Upper lobe of right lung (tissue), 1 donor: ENCODE results near the gene MRPL41. TPM values are rescaled to one million over a fixed set of nuclear protein-coding genes. Genes with fewer than 3 reads are reported as not detected.
A peak's percentile ranks its signal among the peaks of the same experiment; 100 is the strongest.
"Not testable (repeated sequence)": the region's sequence is repeated elsewhere in the genome, so short reads cannot be mapped to it uniquely, and the experiment has no call there.

ENCODE experiments used
- ATAC-seq: fragments of 200-7000 bp; cut with Tn5 transposase; one replicate; pipeline ENCODE4 v1.9.1; 2020; ENCODE audit warnings: mild to moderate bottlenecking, moderate library complexity
- DNase-seq: peaks from one replicate; pipeline ENCODE4 v3.0.0-alpha.2; 2020
- H3K27ac ChIP-seq: fragments of 200-600 bp; one replicate; pipeline ENCODE4 v1.8.0; 2022
- H3K27me3 ChIP-seq: fragments of 200-600 bp; one replicate; pipeline ENCODE4 v1.8.0; 2022; ENCODE audit warnings: mild to moderate bottlenecking
- H3K36me3 ChIP-seq: fragments of 200-600 bp; one replicate; pipeline ENCODE4 v1.8.0; 2022
- H3K4me1 ChIP-seq: fragments of 200-600 bp; one replicate; pipeline ENCODE4 v1.8.0; 2022
- H3K4me3 ChIP-seq: fragments of 200-600 bp; one replicate; pipeline ENCODE4 v1.8.0; 2022; ENCODE audit warnings: mild to moderate bottlenecking
- H3K9me3 ChIP-seq: fragments of 200-600 bp; one replicate; pipeline ENCODE4 v1.8.0; 2022
- intact Hi-C: fragments of 100-400 bp; cut with DNase I; formaldehyde crosslinking; loops from one replicate; pipeline ENCODE4 v1.11.0; 2022
- total RNA-seq: library from RNA; stranded (reverse); fragmentation: NEBNext Ultra II Directional; extraction: Animal tissue kit (Norgen Biotek cat#: 25700); gene quantifications from one replicate; pipeline ENCODE4 v1.2.1, GENCODE V29; 2021
- TF ChIP-seq, protein P1 (sequence below): fragments of 200-600 bp; IDR thresholded peaks from one replicate; pipeline ENCODE4 v1.8.0; 2022; ENCODE audit warnings: antibody characterized with exemption
- donor health status: DM: no; HTN: yes; CAD: no; lungs with severe emphysema.

Gene MRPL41
- total RNA-seq, 1 donor from 2014 or later: 41.6 TPM

DNA sequence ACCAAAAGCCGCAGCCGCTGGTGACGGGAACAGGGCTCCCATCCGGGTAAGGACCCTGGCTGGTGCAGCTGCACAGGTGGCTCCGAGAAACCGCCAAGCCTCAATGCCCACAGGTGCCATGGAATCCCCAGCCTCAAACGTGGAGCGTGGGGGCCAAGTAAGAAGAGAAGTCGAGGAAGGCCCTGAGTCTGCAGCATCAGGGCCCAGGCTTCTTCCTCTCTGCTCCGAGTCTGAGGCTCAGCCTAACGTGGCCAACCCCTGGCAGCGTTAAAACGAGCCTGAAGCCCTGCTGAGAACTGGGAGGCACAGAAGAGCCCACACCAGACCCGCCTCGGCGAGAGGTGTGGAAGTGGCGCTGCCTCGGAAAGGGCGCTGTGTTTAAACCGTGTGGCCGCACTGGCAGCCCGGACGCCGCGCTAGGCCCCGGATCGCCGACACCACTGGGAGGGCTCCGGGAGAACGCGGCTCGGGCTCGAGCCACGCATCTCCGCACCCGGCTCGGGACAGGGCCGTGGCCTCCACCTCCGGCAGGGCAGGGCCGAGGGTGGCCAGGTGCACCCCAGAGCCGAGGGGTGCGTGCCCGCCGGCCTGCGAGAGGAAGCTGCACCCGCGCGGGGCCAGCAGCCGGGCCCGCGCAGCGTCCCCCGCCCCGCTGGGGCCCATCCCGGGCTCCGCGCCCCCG, 37.9 kb downstream of the MRPL41 start:
- TF ChIP-seq, protein P1, sequence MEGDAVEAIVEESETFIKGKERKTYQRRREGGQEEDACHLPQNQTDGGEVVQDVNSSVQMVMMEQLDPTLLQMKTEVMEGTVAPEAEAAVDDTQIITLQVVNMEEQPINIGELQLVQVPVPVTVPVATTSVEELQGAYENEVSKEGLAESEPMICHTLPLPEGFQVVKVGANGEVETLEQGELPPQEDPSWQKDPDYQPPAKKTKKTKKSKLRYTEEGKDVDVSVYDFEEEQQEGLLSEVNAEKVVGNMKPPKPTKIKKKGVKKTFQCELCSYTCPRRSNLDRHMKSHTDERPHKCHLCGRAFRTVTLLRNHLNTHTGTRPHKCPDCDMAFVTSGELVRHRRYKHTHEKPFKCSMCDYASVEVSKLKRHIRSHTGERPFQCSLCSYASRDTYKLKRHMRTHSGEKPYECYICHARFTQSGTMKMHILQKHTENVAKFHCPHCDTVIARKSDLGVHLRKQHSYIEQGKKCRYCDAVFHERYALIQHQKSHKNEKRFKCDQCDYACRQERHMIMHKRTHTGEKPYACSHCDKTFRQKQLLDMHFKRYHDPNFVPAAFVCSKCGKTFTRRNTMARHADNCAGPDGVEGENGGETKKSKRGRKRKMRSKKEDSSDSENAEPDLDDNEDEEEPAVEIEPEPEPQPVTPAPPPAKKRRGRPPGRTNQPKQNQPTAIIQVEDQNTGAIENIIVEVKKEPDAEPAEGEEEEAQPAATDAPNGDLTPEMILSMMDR: no peak
- no peak for ATAC-seq
- H3K4me1 ChIP-seq: peaks cover 16% of the 10 kb centered on the region
- no peak for DNase-seq
- H3K9me3 ChIP-seq: no peaks in the 10 kb centered on the region
- intact Hi-C loops: no loop called here
- H3K27ac ChIP-seq: no peak overlapping the region
- H3K4me3 ChIP-seq: peak overlapping the region; percentile 63
- peaks cover 25% of the 10 kb centered on the region for H3K36me3 ChIP-seq
- no peaks in the 10 kb centered on the region for H3K27me3 ChIP-seq

DNA sequence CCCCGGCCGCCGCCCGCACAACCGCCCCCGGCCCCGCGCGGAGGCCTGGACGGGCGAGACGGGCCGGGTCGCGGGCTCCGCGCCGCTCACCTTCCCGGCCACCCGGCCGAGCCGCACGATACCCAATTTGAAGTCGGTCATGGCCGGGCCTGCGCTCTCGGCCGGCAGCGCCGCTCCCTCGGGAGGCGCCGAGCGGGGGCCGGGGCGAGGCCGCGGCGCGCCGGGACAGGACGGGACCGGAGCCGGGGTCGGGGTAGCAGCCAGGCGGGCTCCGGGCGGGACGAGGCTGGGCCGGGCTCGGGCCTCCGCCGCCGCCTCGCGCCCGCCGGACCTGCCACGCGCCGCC, 38.4 kb downstream of the MRPL41 start:
- Histone ChIP-seq H3K4me1 (peaks cover 16% of the 10 kb centered on the region), H3K36me3 (peaks cover 23% of the 10 kb centered on the region), H3K27ac (no peak overlapping the region), H3K27me3 (no peaks in the 10 kb centered on the region), H3K4me3 (peak overlapping the region; percentile 63), H3K9me3 (no peaks in the 10 kb centered on the region)
- DNase-seq: no peak
- intact Hi-C loops: no loop called here
- ATAC-seq: no peak
- TF ChIP-seq, protein P1: no peak

DNA sequence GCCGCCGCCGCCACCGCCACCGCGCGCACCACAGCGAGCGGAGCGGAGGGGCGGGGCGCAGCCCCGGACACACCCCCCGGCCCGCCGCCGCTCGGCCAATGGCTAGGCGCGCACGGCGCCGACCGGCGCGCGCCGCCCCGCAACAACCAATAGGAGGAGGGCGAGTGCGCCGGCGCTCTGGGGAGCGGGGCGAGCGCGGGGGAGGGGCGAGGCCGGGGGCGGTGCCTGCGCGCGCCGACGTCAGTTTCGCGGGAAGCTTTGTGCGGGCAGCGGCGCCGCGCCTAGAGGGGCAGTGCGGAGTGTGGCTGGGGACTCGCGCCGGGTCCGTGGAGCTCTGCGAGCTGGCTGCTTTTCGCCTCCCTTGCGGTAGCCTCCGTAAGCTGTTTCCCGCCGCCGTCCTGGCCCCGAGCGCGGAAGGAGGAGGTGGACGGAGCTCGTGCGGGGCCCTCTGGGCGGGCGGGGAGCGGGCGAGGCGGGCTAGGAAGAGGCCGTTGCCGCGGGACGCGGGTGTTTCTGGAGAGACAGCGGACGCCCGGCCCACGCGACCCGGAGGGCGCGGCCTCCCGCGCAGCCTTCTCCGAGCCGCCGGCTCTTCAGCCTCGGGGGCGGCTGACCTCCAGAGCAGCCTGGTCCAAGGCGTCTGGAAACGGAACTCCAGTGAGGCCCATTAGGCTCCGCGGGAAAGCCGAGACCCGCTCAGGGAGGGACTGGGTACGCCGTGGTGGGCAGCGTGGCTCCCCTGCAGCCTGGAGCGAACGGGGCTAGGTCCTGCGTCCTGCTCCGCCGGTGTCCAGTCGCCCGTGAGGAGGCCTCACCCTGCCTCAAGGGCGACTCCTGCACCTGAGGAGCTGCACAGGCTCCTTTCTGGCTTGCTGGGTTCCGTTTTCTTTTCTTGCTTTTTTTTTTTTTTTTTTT, 39.0 kb downstream of the MRPL41 start, which contains the start of gene ZMYND19:
ZMYND19 (minus strand) TSS at position 44 of the 915 bp plus-strand sequence. CDS start 249 bp downstream, outside the sequence.
- Histone ChIP-seq H3K36me3 (peaks cover 21% of the 10 kb centered on the region), H3K27ac (peak within 1 kb of the TSS; percentile 58), H3K4me3 (peak within 1 kb of the TSS; percentile 66), H3K27me3 (no peaks in the 10 kb centered on the region), H3K9me3 (no peaks in the 10 kb centered on the region), H3K4me1 (peaks cover 16% of the 10 kb centered on the region)
- DNase-seq (peak; percentile 94), ATAC-seq (peak; percentile 97)
- intact Hi-C loops: no loop called here
- TF ChIP-seq, protein P1: no peak

DNA sequence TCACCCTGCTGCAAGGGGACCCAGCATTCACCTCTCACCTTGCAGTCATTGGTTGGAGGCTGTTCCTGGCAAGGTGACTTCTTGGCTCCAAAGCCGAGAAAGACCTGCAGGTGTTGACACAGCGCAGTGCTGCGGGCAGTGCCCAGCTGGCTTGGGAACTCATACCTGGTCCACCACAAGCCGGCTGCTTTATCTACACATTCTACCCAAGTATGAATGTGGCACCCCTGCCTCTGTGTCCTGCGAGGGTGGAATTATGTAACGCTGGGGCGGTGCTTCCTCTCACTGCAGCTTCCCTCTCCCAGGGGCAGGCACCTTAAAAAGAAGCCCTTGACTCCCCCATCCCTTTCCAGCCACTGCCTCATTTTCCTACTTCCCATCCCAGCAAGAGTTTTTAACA, 41.1 kb downstream of the MRPL41 start:
- Histone ChIP-seq H3K27ac (no peak overlapping the region), H3K4me1 (peaks cover 16% of the 10 kb centered on the region), H3K27me3 (no peaks in the 10 kb centered on the region), H3K36me3 (peaks cover 6% of the 10 kb centered on the region), H3K4me3 (no peak overlapping the region), H3K9me3 (no peaks in the 10 kb centered on the region)
- peak; percentile 79 for DNase-seq
- TF ChIP-seq, protein P1: no peak
- peak; percentile 54 for ATAC-seq
- intact Hi-C loops: no loop called here

DNA sequence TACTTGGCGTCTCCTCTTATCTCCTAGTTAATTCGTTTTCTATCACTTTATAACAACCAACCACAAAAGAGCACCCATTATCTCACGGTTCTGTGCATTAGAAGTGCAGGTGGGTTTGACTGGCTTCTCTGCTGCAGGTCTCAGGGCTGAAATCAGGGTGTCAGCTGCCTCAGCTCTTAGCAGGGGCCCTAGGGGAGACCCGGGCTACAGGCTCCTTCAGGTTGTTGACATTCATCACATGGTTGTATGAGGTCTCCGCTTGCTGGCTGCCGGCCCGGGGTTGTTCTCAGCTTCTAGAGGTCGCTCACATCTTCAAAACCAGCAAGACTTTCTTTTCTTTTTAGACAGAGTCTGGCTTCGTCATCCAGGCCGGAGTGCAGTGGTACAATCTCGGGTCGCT, 41.5 kb downstream of the MRPL41 start:
- TF ChIP-seq, protein P1: no peak
- H3K36me3 ChIP-seq: peaks cover 2% of the 10 kb centered on the region
- no peak overlapping the region for H3K27ac ChIP-seq
- DNase-seq (peak; percentile 88), ATAC-seq (peak; percentile 33)
- no peaks in the 10 kb centered on the region for H3K9me3 ChIP-seq
- no peak overlapping the region for H3K4me3 ChIP-seq
- peaks cover 16% of the 10 kb centered on the region for H3K4me1 ChIP-seq
- H3K27me3 ChIP-seq: no peaks in the 10 kb centered on the region
- intact Hi-C loops: no loop called here

DNA sequence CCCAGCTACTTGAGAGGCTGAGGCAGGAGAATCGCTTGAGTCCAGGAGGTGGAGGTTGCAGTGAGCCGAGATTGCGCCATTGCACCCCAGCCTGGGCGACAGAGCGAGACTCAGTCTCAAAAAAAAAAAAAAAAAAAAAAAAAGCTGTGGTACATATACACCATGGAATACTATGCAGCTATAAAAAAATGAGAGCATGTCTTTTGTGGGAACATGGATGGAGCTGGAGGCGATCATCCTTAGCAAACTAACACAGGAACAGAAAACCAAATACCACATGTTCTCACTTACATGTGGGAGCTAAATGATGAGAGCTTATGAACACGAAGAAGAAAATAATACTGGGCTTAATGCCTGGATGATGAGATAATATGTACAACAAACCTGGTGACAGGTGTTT, 44.9 kb downstream of the MRPL41 start:
- DNase-seq, H3K27me3 ChIP-seq, H3K9me3 ChIP-seq, H3K4me3 ChIP-seq, ATAC-seq, H3K36me3 ChIP-seq, H3K4me1 ChIP-seq, H3K27ac ChIP-seq, intact Hi-C loops: not testable (repeated sequence)
